ENCODE measurements around the gene DHX16. TPM values are rescaled to one million over a fixed set of nuclear protein-coding genes. Genes with fewer than 3 reads are reported as not detected.

The DHX16 gene
- total and polyA plus RNA-seq, 2 donors = 29.9 to 48.0 TPM

- no peaks in the 10 kb centered on the region for H3K9me3 ChIP-seq (ENCODE audit: control insufficient read depth in 2 of 2, insufficient read depth in 1 of 2, low read length in 1 of 2)
- peak overlapping the region in 1 of 2 donors; percentile 89 for H3K4me3 ChIP-seq (ENCODE audit: low read length in 2 of 2)
- peaks cover 24 to 61% of the 10 kb centered on the region in 2 donors for H3K4me1 ChIP-seq (ENCODE audit: control insufficient read depth in 2 of 2, insufficient read depth in 2 of 2, low read length in 2 of 2)
- no peak for DNase-seq (ENCODE audit: low read depth in 6 of 9, low spot score in 9 of 9)
- no peaks in the 10 kb centered on the region for H3K27me3 ChIP-seq (ENCODE audit: control insufficient read depth in 2 of 2, insufficient read depth in 1 of 2, low read length in 1 of 2)
- H3K27ac ChIP-seq (ENCODE audit: low read depth in 1 of 2, low read length in 1 of 2) = no peak overlapping the region
- H3K36me3 ChIP-seq (ENCODE audit: control insufficient read depth in 2 of 2, insufficient read depth in 2 of 2, low read length in 1 of 2) = peaks cover 0 to under 1% of the 10 kb centered on the region in 2 donors
- WGBS = 94% methylated on average over 9 of the region's 9 CpGs
Observed at GRCh38 chr6:30688569-30688968, 15.8 kb upstream of the DHX16 start.

- Histone ChIP-seq H3K27ac (ENCODE audit: low read depth in 1 of 2, low read length in 1 of 2) (peak overlapping the region; percentile 88 to 92), H3K9me3 (ENCODE audit: control insufficient read depth in 2 of 2, insufficient read depth in 1 of 2, low read length in 1 of 2) (no peaks in the 10 kb centered on the region), H3K27me3 (ENCODE audit: control insufficient read depth in 2 of 2, insufficient read depth in 1 of 2, low read length in 1 of 2) (no peaks in the 10 kb centered on the region), H3K4me3 (ENCODE audit: low read length in 2 of 2) (peak overlapping the region; percentile 65 to 89), H3K36me3 (ENCODE audit: control insufficient read depth in 2 of 2, insufficient read depth in 2 of 2, low read length in 1 of 2) (peaks cover 0 to 3% of the 10 kb centered on the region in 2 donors), H3K4me1 (ENCODE audit: control insufficient read depth in 2 of 2, insufficient read depth in 2 of 2, low read length in 2 of 2) (peaks cover 24 to 68% of the 10 kb centered on the region in 2 donors)
- 36% methylated on average over 22 of the region's 22 CpGs for WGBS
- no peak for DNase-seq (ENCODE audit: low read depth in 6 of 9, low spot score in 9 of 9)
Observed at GRCh38 chr6:30687659-30688431, 15.0 kb upstream of the DHX16 start.

GRCh38 chr6:30686908-30687658, 14.3 kb upstream of the DHX16 start:
- H3K4me1 ChIP-seq (ENCODE audit: control insufficient read depth in 2 of 2, insufficient read depth in 2 of 2, low read length in 2 of 2) = peaks cover 24 to 76% of the 10 kb centered on the region in 2 donors
- 1% methylated on average over 52 of the region's 52 CpGs for WGBS
- H3K27me3 ChIP-seq (ENCODE audit: control insufficient read depth in 2 of 2, insufficient read depth in 1 of 2, low read length in 1 of 2) = no peaks in the 10 kb centered on the region
- peak overlapping the region; percentile 88 to 92 for H3K27ac ChIP-seq (ENCODE audit: low read depth in 1 of 2, low read length in 1 of 2)
- H3K9me3 ChIP-seq (ENCODE audit: control insufficient read depth in 2 of 2, insufficient read depth in 1 of 2, low read length in 1 of 2) = peaks cover 0 to 6% of the 10 kb centered on the region in 2 donors
- peak overlapping the region; percentile 65 to 89 for H3K4me3 ChIP-seq (ENCODE audit: low read length in 2 of 2)
- H3K36me3 ChIP-seq (ENCODE audit: control insufficient read depth in 2 of 2, insufficient read depth in 2 of 2, low read length in 1 of 2) = peaks cover 0 to 6% of the 10 kb centered on the region in 2 donors
- peak in 5 of 9 donors; percentile 41 to 78 (median 70) for DNase-seq (ENCODE audit: low read depth in 6 of 9, low spot score in 9 of 9)

GRCh38 chr6:30686009-30686907, 13.5 kb upstream of the DHX16 start, which contains the start of gene PPP1R18:
Gene PPP1R18, minus strand, starts transcription at chr6:30686645. Its CDS starts 627 bp downstream, at chr6:30686018.
- under 1% methylated on average over 41 of the region's 41 CpGs for WGBS

GRCh38 chr6:30685157-30686008, 12.6 kb upstream of the DHX16 start:
- Histone ChIP-seq H3K4me3 (ENCODE audit: low read length in 2 of 2) (peak overlapping the region; percentile 65 to 89), H3K36me3 (ENCODE audit: control insufficient read depth in 2 of 2, insufficient read depth in 2 of 2, low read length in 1 of 2) (peaks cover 5 to 19% of the 10 kb centered on the region in 2 donors), H3K9me3 (ENCODE audit: control insufficient read depth in 2 of 2, insufficient read depth in 1 of 2, low read length in 1 of 2) (peaks cover 0 to 8% of the 10 kb centered on the region in 2 donors), H3K27ac (ENCODE audit: low read depth in 1 of 2, low read length in 1 of 2) (peak overlapping the region; percentile 98 to 99), H3K27me3 (ENCODE audit: control insufficient read depth in 2 of 2, insufficient read depth in 1 of 2, low read length in 1 of 2) (no peaks in the 10 kb centered on the region), H3K4me1 (ENCODE audit: control insufficient read depth in 2 of 2, insufficient read depth in 2 of 2, low read length in 2 of 2) (peaks cover 33 to 85% of the 10 kb centered on the region in 2 donors)
- peak in 3 of 9 donors; percentile 7 to 47 (median 20) for DNase-seq (ENCODE audit: low read depth in 6 of 9, low spot score in 9 of 9)
- 24% methylated on average over 29 of the region's 29 CpGs for WGBS

More at GRCh38 chr6:30686009-30686907, 13.5 kb upstream of the DHX16 start, which contains the start of gene PPP1R18:
- Histone ChIP-seq H3K4me3 (ENCODE audit: low read length in 2 of 2) (peak within 1 kb of the TSS; percentile 65 to 89), H3K4me1 (ENCODE audit: control insufficient read depth in 2 of 2, insufficient read depth in 2 of 2, low read length in 2 of 2) (peaks cover 30 to 84% of the 10 kb centered on the region in 2 donors), H3K27ac (ENCODE audit: low read depth in 1 of 2, low read length in 1 of 2) (peak within 1 kb of the TSS; percentile 98 to 99), H3K36me3 (ENCODE audit: control insufficient read depth in 2 of 2, insufficient read depth in 2 of 2, low read length in 1 of 2) (peaks cover under 1 to 13% of the 10 kb centered on the region in 2 donors), H3K9me3 (ENCODE audit: control insufficient read depth in 2 of 2, insufficient read depth in 1 of 2, low read length in 1 of 2) (peaks cover 0 to 8% of the 10 kb centered on the region in 2 donors), H3K27me3 (ENCODE audit: control insufficient read depth in 2 of 2, insufficient read depth in 1 of 2, low read length in 1 of 2) (no peaks in the 10 kb centered on the region)
- peak in 3 of 9 donors; percentile 23 to 81 (median 70) for DNase-seq (ENCODE audit: low read depth in 6 of 9, low spot score in 9 of 9)

GRCh38 chr6:30684386-30685156, 11.8 kb upstream of the DHX16 start:
- DNase-seq (ENCODE audit: low read depth in 6 of 9, low spot score in 9 of 9) = peak in 4 of 9 donors; percentile 33 to 82 (median 66)
- H3K27me3 ChIP-seq (ENCODE audit: control insufficient read depth in 2 of 2, insufficient read depth in 1 of 2, low read length in 1 of 2) = no peaks in the 10 kb centered on the region
- H3K4me3 ChIP-seq (ENCODE audit: low read length in 2 of 2) = peak overlapping the region; percentile 65 to 89
- H3K27ac ChIP-seq (ENCODE audit: low read depth in 1 of 2, low read length in 1 of 2) = peak overlapping the region; percentile 98 to 99
- 7% methylated on average over 21 of the region's 21 CpGs for WGBS
- H3K36me3 ChIP-seq (ENCODE audit: control insufficient read depth in 2 of 2, insufficient read depth in 2 of 2, low read length in 1 of 2) = peaks cover 13 to 27% of the 10 kb centered on the region in 2 donors
- H3K4me1 ChIP-seq (ENCODE audit: control insufficient read depth in 2 of 2, insufficient read depth in 2 of 2, low read length in 2 of 2) = peaks cover 35 to 85% of the 10 kb centered on the region in 2 donors
- peaks cover 0 to 8% of the 10 kb centered on the region in 2 donors for H3K9me3 ChIP-seq (ENCODE audit: control insufficient read depth in 2 of 2, insufficient read depth in 1 of 2, low read length in 1 of 2)

GRCh38 chr6:30683980-30684338, 11.2 kb upstream of the DHX16 start:
- DNase-seq (ENCODE audit: low read depth in 6 of 9, low spot score in 9 of 9) = peak in 2 of 9 donors; percentile 20 to 37

More at GRCh38 chr6:30683980-30684338, 11.2 kb upstream of the DHX16 start:
- Histone ChIP-seq H3K9me3 (ENCODE audit: control insufficient read depth in 2 of 2, insufficient read depth in 1 of 2, low read length in 1 of 2) (peaks cover 0 to 8% of the 10 kb centered on the region in 2 donors), H3K4me1 (ENCODE audit: control insufficient read depth in 2 of 2, insufficient read depth in 2 of 2, low read length in 2 of 2) (peaks cover 36 to 84% of the 10 kb centered on the region in 2 donors), H3K36me3 (ENCODE audit: control insufficient read depth in 2 of 2, insufficient read depth in 2 of 2, low read length in 1 of 2) (peaks cover 14 to 32% of the 10 kb centered on the region in 2 donors), H3K4me3 (ENCODE audit: low read length in 2 of 2) (peak overlapping the region; percentile 65 to 89), H3K27me3 (ENCODE audit: control insufficient read depth in 2 of 2, insufficient read depth in 1 of 2, low read length in 1 of 2) (no peaks in the 10 kb centered on the region), H3K27ac (ENCODE audit: low read depth in 1 of 2, low read length in 1 of 2) (peak overlapping the region; percentile 98 to 99)
- WGBS = 8% methylated on average over 2 of the region's 2 CpGs

All from thymus (tissue), 11 donors.